ENCODE data around the gene GALM.

DNA sequence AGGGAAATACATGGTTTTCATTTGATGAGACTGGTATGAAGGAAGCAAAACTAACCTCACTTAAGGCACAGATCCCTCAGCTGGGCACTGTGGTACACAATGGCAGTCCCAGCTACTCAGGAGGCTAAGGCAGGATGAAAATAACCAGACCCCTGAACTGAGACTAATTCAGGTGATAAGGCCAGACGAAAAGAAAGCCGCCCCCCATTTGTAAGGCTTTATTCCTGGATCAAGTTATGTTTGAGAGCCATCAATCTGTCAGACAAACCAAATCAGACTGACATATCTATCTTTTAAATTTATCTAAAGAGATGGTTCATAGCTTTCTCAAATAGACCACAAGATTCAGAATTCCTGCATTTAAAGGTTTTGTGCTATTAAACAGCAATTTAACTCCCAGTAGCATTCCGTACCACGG is 81.1 kb downstream of the GALM start:
- no peak for TF ChIP-seq POLR2A (IDR thresholded peaks at IDR 0.05; ENCODE audit: low read length)
- no peak for TF ChIP-seq GATA1 (IDR thresholded peaks at IDR 0.05; ENCODE audit: low read depth, low read length)
